Progenitor cell of endocrine pancreas (in vitro differentiated cells): ENCODE results near the gene HPCAL1. TPM values are rescaled to one million over a fixed set of nuclear protein-coding genes. Genes with fewer than 3 reads are reported as not detected.

ENCODE experiments used
- DNase-seq: peaks from one replicate; pipeline ENCODE4 v3.0.0; 2021; ENCODE audit warnings: low spot score; ENCODE audit not compliant: unreplicated experiment
- H3K27ac Mint-ChIP-seq: 2 replicates; pipeline ENCODE4 v1.8.0; 2021; ENCODE audit warnings: mild to moderate bottlenecking, moderate library complexity, mixed read lengths
- H3K27me3 Mint-ChIP-seq: 2 replicates; pipeline ENCODE4 v1.8.0; 2021; ENCODE audit warnings: mixed read lengths
- H3K36me3 Mint-ChIP-seq: 2 replicates; pipeline ENCODE4 v1.8.0; 2022; ENCODE audit warnings: mixed read lengths; ENCODE audit not compliant: insufficient read depth
- H3K4me1 Mint-ChIP-seq: 2 replicates; pipeline ENCODE4 v1.8.0; 2021; ENCODE audit warnings: low read depth, mixed read lengths
- H3K4me3 Mint-ChIP-seq: 2 replicates; pipeline ENCODE4 v1.8.0; 2021; ENCODE audit warnings: low read depth, mild to moderate bottlenecking, moderate library complexity, mixed read lengths
- H3K9me3 Mint-ChIP-seq: 2 replicates; pipeline ENCODE4 v1.8.0; 2021; ENCODE audit warnings: low read depth, mixed read lengths
- total RNA-seq: library from RNA; stranded (reverse); gene quantifications from 2 replicates; pipeline ENCODE4 v1.2.1, GENCODE V29; 2021
- TF ChIP-seq, protein P1 (sequence below): fragments of 200-600 bp; sonication (generic); IDR thresholded peaks from one replicate; pipeline ENCODE4 v1.5.0; 2021; ENCODE audit warnings: antibody characterized with exemption, mild to moderate bottlenecking; ENCODE audit not compliant: unreplicated experiment

Gene HPCAL1
- total RNA-seq, 1 donor from 2014 or later, result 16.5 TPM

- Mint-ChIP-seq H3K36me3 (peaks cover 1% of the 10 kb centered on the region), H3K27me3 (no peaks in the 10 kb centered on the region), H3K9me3 (no peaks in the 10 kb centered on the region), H3K4me3 (no peak overlapping the region), H3K27ac (no peak overlapping the region), H3K4me1 (no peaks in the 10 kb centered on the region)
- TF ChIP-seq, protein P1, sequence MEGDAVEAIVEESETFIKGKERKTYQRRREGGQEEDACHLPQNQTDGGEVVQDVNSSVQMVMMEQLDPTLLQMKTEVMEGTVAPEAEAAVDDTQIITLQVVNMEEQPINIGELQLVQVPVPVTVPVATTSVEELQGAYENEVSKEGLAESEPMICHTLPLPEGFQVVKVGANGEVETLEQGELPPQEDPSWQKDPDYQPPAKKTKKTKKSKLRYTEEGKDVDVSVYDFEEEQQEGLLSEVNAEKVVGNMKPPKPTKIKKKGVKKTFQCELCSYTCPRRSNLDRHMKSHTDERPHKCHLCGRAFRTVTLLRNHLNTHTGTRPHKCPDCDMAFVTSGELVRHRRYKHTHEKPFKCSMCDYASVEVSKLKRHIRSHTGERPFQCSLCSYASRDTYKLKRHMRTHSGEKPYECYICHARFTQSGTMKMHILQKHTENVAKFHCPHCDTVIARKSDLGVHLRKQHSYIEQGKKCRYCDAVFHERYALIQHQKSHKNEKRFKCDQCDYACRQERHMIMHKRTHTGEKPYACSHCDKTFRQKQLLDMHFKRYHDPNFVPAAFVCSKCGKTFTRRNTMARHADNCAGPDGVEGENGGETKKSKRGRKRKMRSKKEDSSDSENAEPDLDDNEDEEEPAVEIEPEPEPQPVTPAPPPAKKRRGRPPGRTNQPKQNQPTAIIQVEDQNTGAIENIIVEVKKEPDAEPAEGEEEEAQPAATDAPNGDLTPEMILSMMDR, result no peak
- no peak for DNase-seq
Measured at GRCh38 chr2:10318345-10318744, 15.6 kb downstream of the HPCAL1 start.

GRCh38 chr2:10319892-10320574, 17.3 kb downstream of the HPCAL1 start:
- no peak for DNase-seq
- Mint-ChIP-seq H3K27ac (no peak overlapping the region), H3K27me3 (no peaks in the 10 kb centered on the region), H3K36me3 (peaks cover 1% of the 10 kb centered on the region), H3K9me3 (no peaks in the 10 kb centered on the region), H3K4me3 (no peak overlapping the region), H3K4me1 (peaks cover 4% of the 10 kb centered on the region)
- TF ChIP-seq, protein P1, result no peak

DNA sequence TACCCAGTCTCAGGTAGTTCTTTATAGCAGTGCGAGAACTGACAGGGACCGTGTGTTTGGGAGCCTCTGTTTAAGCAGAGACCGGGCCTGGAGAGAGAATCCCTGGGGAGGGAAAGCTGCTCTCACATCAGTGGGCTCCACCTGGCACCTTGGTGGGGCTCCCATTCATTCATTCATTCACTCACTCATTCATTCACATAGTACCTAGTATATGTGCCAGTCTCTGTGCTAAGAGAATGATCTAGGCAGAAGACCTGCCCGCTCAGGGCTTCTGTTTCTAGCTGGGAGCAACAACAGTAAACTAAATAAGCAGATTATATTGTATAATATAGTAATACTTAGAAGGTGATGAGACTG, 17.8 kb downstream of the HPCAL1 start:
- H3K36me3 Mint-ChIP-seq, result peaks cover 1% of the 10 kb centered on the region
- no peak overlapping the region for H3K4me3 Mint-ChIP-seq
- H3K27ac Mint-ChIP-seq, result no peak overlapping the region
- H3K27me3 Mint-ChIP-seq, result no peaks in the 10 kb centered on the region
- H3K9me3 Mint-ChIP-seq, result no peaks in the 10 kb centered on the region
- TF ChIP-seq, protein P1, result no peak
- H3K4me1 Mint-ChIP-seq, result peaks cover 5% of the 10 kb centered on the region
- DNase-seq, result no peak

GRCh38 chr2:10320933-10321332, 18.2 kb downstream of the HPCAL1 start:
- Mint-ChIP-seq H3K4me3 (no peak overlapping the region), H3K4me1 (peaks cover 8% of the 10 kb centered on the region), H3K27ac (no peak overlapping the region), H3K27me3 (no peaks in the 10 kb centered on the region), H3K36me3 (peaks cover 1% of the 10 kb centered on the region), H3K9me3 (no peaks in the 10 kb centered on the region)
- DNase-seq, result no peak
- TF ChIP-seq, protein P1, result no peak

DNA sequence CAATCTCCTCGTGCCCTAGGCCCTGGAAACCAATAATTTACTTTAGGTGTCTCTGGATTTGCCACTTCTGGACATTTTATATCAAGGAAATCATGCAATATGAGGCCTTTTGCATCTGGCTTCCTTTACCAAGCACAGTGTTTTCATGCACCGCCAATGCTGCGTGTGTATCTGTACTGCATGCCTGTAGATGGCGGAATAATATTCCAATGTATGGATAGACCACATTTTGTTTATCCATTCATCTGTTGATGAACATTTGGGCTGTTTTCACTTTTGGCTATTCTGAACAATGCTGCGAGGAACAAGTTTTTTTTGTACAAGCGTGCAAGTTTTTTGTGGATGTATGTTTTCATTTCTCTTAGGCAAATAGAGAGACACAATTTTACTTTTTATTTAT, 18.9 kb downstream of the HPCAL1 start:
- peaks cover 10% of the 10 kb centered on the region for H3K4me1 Mint-ChIP-seq
- no peak overlapping the region for H3K4me3 Mint-ChIP-seq
- H3K27me3 Mint-ChIP-seq, result no peaks in the 10 kb centered on the region
- no peaks in the 10 kb centered on the region for H3K9me3 Mint-ChIP-seq
- peaks cover 1% of the 10 kb centered on the region for H3K36me3 Mint-ChIP-seq
- no peak for DNase-seq
- H3K27ac Mint-ChIP-seq, result no peak overlapping the region
- TF ChIP-seq, protein P1, result no peak
